Forelimb muscle (tissue), 1 donor: ENCODE results near the gene VAV3. TPM values are rescaled to one million over a fixed set of nuclear protein-coding genes. Genes with fewer than 3 reads are reported as not detected.
A peak's percentile ranks its signal among the peaks of the same experiment; 100 is the strongest.

ENCODE experiments used
- DNase-seq: peaks from one replicate; pipeline ENCODE4 v3.0.0-alpha.2; 2013; ENCODE audit warnings: low read depth
- polyA plus RNA-seq: library from polyadenylated mRNA; unstranded; fragments of 120-200 nt; gene quantifications from one replicate; pipeline ENCODE4 v1.2.1, GENCODE V29; 2013; ENCODE audit not compliant: insufficient read length

The VAV3 gene
- polyA plus RNA-seq, 1 donor: 3.3 TPM

DNA sequence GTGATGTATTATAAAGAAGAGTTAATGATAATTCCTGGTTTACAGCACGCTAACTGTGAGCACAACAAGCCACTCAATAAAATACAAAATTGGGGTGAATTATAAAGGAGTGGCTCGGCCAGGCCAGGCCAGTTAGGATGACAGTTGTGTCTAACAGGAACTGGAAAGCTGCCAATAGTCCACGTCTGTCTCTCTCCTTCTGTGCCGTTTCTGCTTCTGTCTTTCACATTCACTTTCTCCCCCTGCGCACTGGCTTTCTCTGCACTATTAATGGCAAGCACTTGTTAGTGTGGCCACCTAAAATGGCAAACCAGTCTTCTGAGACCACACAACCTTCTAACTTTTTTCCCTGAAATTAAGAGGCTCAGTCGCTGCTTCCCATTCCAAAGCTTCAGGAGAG is 429.9 kb downstream of the VAV3 start:
- no peak for DNase-seq

GRCh38 chr1:107534632-107535031 is 430.3 kb downstream of the VAV3 start:
- DNase-seq: no peak

- no peak for DNase-seq
These were observed 431.5 kb downstream of the VAV3 start for GRCh38 chr1:107533436-107533835.

- no peak for DNase-seq
These were observed 432.7 kb downstream of the VAV3 start for GRCh38 chr1:107532318-107532717.

- DNase-seq: no peak
These were observed 433.7 kb downstream of the VAV3 start for GRCh38 chr1:107531065-107531908.

- DNase-seq: no peak
These were observed 434.4 kb downstream of the VAV3 start for GRCh38 chr1:107530543-107530942.

DNA sequence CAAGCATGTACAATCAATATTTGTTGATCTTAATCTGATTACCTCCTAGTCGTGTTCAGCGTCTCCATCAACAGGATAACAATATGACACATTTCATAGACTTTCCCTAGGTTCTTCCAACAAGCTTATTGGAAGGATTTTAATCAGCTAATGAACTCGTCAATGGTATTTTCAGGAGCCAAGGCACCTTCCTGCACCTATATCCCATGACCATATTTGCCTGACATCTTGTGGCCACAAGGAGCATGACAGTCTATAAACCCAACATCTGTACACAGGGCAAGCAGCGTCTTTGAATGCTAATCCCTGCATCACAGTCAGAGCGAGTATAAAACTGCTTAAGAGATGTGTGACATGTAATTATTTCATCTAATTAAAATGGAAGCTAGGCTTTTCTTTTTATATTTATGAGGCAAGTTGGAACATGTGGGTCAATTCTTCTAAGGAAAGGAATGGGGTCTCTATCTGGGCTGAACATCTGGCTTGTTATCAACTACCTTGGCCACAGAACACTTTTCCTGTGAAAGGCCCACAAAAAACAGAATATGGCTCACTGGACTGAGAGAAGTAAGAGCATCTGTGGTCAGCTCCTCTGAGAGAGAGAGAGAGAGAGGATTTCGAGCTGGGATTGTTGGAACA is 435.4 kb downstream of the VAV3 start:
- DNase-seq: peak; percentile 48

DNA sequence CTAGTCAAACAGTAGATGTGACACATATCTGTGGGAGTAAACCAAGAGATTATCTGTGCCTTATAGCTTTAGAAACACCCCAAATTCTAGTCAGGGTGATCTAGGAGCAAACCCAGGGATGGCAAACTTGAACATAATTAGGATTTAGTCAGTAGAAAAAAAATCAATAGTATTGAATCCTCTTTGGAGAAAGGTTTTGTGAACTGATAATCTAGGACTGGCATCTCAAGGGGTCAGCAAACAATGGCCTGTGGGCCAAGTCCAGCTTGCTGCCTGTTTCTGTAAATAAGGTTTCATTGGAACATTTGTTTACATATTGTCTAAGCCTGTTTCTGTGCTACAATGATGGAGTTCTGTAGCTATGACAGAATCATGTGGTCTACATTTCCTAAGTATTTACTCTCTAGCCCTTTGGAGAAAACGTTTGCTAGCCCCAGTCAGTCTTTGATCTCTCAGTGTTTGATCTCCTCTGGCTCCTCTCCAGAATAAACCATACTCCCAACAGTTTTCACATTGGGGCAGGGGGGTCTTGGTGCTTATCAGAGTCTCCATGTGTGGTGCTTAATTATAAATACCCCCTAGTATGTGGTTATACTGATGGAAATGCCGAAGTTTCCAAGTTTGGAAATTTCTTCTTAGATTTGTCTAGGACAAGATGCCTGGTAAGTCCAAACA is 438.3 kb downstream of the VAV3 start:
- no peak for DNase-seq

DNA sequence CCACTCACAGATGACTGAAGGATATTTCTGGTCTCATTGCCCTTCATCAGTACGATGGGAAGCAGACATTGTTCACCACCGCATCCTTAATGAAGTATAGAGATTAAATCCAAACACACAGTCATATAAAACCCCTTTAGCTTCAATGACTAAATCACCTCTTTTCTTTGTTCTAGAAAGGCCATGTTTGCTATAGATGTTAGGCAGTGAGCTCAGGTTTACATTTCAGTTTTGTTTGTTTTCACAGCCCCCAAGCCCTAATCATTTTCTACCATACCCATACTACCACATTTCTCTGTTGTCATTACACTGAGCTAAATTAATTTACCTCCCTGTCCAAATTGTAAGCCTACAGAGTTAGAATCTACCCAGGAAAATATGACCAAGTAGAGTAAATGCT is 439.0 kb downstream of the VAV3 start:
- no peak for DNase-seq

DNA sequence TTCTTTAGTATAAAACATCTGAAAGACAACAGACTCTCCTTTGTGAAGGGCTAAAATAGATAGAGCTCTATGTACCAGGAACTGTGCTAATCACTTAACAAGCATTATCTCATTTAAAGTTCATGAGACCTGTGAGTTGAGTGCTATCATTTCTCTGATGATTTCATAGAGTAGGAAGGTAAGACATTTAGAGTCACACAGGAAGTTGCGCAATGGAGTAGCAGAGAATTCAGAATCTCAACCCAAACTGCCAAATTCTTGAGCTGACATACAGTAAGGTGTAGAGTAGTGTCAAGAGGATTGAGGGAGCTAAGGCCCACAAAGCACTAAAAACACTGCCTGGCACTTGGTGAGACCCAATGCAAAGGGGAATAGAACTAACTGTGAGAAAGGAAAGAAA is 439.8 kb downstream of the VAV3 start:
- DNase-seq: no peak

GRCh38 chr1:107524301-107524700 is 440.7 kb downstream of the VAV3 start:
- DNase-seq: no peak

DNA sequence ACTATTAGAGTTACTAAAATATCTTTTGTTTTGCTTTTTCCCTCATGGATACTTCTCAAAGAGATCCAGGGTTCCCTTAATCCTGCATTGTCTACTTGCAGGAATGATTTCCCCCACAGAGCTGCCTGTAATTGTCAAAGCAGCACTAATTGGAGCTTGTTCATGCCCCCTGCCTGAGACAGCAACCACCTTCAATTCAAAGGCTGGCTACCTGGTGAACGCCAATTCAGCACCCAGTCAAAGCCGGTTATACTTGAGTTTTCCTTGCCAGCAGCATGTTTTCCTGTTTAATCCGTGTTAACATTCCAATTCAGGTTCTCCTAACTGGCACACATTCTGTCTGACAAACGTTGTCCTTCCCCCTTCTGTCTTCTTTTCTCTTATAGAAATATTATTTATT is 441.2 kb downstream of the VAV3 start:
- DNase-seq: no peak

- no peak for DNase-seq
These were observed 441.9 kb downstream of the VAV3 start for GRCh38 chr1:107523061-107523460.

Other genes starting within 250 kb of the VAV3 start
- 45.5 TPM for gene SLC25A24, start 235.2 kb upstream of the VAV3 start, polyA plus RNA-seq